K562 (cell line): ENCODE measurements around the gene ZNF107.

ENCODE experiments used
- CBFA2T2 ChIP-seq: fragments of 450-650 bp; conservative IDR thresholded peaks from 2 replicates; pipeline ENCODE4 v1.6.1; 2017; ENCODE audit warnings: mild to moderate bottlenecking
- ZNF184 ChIP-seq: sonication (generic); formaldehyde crosslinking; IDR thresholded peaks from 2 replicates; pipeline ENCODE4 v1.5.0; 2020; ENCODE audit warnings: missing genetic modification reagents
- ZNF239 ChIP-seq: fragments of 250-450 bp; sonication (Bioruptor Pico); IDR thresholded peaks from 2 replicates; pipeline ENCODE4 v1.4.0; 2020; ENCODE audit warnings: mild to moderate bottlenecking

DNA sequence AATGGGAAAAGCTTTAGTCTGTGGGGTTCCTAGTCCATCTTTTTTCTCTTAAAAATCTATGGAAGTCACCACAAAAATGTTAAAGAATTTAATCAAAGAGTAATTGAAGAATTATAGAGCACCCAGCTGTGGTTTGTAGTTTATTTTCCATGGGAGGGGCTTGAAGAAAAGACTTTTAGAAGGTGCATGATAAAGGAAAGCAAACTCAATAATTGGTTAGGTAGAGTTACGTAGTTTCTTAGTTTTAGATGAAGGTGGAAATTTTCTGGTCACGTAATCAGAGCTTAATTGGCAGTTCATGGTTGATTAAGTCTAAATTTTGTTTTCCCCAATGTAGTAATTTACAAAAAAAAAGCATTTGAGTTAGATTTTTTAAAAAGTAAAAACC lies 724 bp downstream of the ZNF107 start:
- TF ChIP-seq ZNF184 (CRISPR knock-in tag), result no peak
- no peak for TF ChIP-seq ZNF239 (CRISPR knock-in tag)
- no peak for TF ChIP-seq CBFA2T2
